Activated CD4-positive, CD25-positive, alpha-beta regulatory T cell treated with anti-CD3 and anti-CD28 coated beads, Interleukin-2, amount 50 U/mL, for 16 hours (primary cell): ENCODE data around the gene PTPRK.

Source experiments
- DNase-seq: peaks from one replicate; pipeline ENCODE4 v3.0.0-alpha.2; 2020; ENCODE audit warnings: low read depth, low spot score

PTPRK gene

GRCh38 chr6:128249429-128249828, 271.0 kb downstream of the PTPRK start:
- no peak for DNase-seq

DNA sequence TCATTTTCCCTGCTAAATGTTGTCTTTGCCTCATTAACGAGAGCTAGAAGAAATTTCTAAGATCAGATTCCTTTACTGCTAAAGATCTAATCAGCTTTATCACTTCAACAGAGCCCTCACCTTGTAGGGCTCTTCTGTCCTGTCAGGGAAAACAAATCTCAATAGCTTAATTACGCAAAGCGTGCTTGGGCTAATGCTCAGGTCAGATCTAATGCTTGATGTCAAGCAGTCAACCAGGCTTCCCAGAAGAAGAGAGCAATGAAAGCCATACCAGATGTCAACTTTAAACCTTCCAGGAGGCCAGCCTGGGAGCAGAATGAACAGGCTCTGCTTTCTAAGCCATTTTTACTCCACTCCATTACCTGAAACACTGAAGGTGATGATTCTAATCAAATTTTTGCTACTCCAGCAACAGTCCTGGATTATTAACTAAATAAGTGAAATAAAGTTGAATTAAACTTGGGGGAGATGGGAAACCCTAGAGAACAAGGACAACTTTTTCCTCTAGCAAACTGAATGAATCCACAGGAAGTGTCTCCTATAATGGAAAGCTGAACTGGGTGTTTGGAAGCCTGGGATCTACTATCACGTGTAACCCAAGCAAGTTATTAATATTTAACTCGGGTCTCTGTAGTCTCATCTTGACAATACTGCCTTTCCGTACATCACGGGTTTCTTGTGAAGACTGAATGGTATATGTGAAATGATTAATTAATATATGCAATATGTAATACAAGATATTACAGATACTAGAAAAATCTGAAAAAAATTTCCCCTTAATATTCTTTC, 273.7 kb downstream of the PTPRK start:
- no peak for DNase-seq

- DNase-seq = no peak
These were observed 275.5 kb downstream of the PTPRK start for GRCh38 chr6:128244751-128245405.

- no peak for DNase-seq
These were observed 277.5 kb downstream of the PTPRK start for GRCh38 chr6:128242765-128243403.

DNA sequence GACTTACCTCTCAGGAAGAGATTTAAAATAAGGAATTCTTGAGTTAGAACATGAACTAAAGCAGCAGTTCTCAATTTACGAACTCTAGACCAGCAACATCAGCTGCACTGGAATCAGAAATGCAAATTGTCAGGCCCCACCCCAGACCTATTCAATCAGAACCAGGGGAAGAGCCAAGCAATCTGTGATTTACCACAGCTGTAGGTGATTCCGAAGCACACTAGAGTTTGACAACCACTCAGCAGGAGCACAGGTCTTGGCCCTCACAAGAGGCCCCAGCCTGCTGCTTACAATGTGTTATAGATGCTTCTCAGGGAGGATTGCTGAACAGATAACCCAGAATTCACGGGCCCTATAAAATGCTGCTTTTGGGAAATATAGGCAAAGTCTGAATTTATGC, 279.2 kb downstream of the PTPRK start:
- no peak for DNase-seq

GRCh38 chr6:128240024-128240428, 280.4 kb downstream of the PTPRK start:
- DNase-seq = no peak

DNA sequence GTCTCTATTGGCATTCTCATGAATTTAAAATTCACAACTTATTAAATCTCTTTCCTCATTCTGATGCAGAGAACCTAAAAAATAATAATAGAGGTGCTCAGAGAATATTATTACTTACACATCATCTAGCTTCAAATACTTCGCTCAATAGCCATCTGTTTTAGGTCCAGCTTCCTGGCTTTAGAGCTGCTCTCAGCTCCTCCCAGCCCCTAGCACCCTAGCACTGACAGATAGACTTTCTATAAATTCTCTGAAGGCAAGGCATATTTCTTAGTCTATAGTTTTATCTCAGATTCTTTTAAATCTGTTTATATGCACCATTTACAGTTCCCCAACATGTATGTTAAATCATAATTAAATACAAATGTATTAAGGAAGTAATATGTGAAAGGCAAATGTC, 281.3 kb downstream of the PTPRK start:
- DNase-seq = no peak

- no peak for DNase-seq
These were observed 282.2 kb downstream of the PTPRK start for GRCh38 chr6:128238225-128238624.

DNA sequence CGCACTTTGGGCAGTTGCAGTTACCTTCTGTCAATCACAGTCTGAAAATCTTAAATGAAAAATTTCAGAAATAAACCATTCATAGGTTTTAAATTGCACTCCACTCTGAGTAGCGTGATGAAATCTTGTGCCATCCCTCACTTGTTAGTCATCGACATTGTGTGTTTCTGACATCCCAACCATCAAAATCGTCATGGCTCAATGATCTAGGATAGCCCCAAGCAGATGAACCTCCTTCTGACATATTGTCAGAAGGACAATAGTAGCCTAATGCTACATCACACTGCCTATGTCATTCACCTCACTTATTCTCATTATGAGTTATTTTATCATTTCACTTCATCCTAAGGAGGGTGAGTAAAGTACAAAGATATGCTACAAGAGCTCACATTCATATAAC, 284.8 kb downstream of the PTPRK start:
- DNase-seq = no peak

DNA sequence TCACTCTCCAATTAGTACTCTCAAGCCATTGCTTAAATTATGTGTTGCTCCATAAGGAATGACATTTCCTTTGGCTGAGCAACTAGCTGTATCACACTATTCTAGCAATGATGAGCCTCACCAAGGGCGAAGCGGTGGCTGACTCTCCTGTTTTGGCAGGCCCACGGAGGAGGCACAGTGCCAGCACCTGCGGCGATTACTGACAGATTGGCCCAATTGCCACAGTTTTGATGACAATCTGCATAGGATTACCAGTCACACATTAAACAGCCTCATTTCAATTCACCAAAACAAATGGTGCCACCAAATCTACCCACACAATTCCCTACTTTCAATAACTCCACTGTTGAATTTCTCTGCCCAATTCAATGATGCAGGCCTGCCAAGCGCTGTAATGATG, 286.9 kb downstream of the PTPRK start:
- DNase-seq = no peak

DNA sequence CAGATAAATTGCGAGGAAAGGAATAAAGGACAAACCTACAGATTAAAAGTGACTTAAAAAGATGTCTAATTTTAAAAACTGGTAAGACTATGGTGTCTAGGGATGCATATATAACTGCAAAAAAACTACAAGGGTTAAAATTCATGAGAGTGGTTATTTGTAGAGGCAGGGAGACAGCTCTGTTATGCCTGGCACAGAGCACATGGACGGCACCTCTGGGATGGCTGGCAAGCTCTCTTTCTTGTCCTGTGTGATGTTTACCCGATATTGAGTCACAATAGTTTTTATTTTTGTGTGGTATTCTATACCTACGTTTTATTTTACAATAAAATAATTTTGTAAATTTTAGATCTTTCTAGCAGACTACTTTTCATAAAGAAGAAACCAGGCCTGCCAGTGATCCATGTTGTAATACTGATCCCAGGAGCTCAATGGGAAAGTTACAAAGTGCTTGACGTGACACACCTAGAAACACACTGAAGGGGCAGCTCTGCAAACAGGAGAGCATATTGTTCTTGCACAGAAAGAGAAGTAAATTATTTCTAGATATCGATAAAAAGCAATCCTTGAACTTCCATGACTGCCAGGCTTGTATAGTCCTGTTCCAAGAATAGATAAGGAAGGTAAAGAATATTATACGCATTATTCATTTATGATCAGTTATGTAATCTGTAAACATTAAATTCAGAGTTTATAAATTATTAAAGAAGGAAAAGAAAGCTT, 290.0 kb downstream of the PTPRK start:
- no peak for DNase-seq

- DNase-seq = no peak
These were observed 294.8 kb downstream of the PTPRK start for GRCh38 chr6:128225612-128226011.

GRCh38 chr6:128216917-128217316, 303.5 kb downstream of the PTPRK start:
- DNase-seq = no peak

DNA sequence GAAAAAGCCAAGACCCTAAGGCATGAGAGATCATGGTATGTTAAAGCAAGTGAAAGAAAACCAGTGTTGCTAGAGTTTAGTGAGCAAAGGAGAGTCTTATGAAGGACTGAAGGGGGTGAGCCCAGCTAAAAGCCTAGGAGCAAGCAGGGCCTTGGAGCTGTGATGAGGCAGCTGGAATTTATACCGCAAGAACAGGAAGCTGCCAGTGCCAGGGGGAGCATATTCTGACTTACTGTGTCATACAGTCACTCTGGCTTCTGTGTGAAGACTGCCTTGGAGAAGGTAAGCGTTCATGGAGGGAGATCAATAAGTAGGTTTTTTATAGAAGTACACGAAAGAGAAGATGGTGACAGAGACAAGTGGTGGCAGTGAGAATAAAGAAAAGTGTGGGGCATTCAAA, 310.6 kb downstream of the PTPRK start:
- no peak for DNase-seq

DNA sequence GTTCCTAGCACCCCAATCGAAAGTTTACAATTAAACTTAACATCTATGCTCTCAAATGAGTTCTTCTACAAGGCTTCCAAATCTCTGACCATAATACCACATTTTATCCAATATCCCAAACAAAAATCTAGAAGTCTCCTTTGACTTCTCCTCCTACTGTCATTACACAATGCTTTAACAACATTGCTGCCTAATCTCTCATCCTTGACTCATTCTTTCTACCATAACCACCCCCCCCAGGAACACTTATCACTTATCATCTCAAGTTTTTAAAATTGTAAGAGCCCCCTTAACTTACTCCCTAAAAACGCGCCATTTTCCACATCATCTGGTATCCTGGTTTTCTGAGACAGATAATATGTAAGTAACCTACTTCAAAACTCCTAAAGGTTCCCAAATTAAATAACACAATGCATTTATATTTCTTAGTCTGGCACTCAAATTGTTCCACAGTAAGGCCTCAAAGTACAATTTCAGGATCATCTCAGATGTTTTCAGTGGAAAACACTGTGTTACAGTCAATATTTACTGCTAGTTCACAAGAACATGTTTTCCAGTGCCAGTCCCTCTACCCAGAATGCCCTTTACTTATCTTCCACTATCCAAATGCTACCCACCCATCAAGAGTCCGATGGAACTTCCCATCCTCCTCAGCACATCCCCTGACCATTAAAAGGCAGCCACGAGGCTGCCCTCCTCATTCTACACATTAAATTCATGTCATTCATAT, 311.4 kb downstream of the PTPRK start:
- DNase-seq = no peak

- DNase-seq = no peak
These were observed 312.3 kb downstream of the PTPRK start for GRCh38 chr6:128208078-128208477.

GRCh38 chr6:128206610-128207426, 313.6 kb downstream of the PTPRK start:
- DNase-seq = no peak

DNA sequence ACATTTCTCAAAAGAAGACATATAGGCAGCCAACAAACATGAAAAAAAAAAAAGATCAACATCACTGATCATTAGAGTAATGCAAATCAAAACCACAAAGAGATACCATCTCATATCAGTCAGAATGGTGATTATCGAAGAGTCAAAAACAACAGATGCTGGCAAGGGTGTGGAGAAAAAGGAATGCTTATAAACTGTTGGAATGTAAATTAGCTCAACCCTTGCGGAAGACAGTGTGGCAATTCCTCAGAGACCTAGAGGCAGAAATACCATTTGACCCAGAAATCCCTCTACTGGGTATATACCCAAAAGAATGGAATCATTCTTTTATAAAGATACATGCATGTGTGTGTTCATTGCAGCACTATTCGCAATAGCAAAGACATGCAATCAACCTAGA, 315.8 kb downstream of the PTPRK start:
- no peak for DNase-seq

- no peak for DNase-seq
These were observed 318.1 kb downstream of the PTPRK start for GRCh38 chr6:128202169-128202765.

GRCh38 chr6:128200789-128201188, 319.6 kb downstream of the PTPRK start:
- no peak for DNase-seq
